GM21723 (cell line): ENCODE results near the gene PHYKPL.

Experiments
- ATAC-seq: cut with Tn5 transposase; IDR thresholded peaks from one replicate; pipeline ENCODE4 v1.9.1; 2021; ENCODE audit warnings: mild to moderate bottlenecking, moderate library complexity; ENCODE audit not compliant: unreplicated experiment

Gene PHYKPL

DNA sequence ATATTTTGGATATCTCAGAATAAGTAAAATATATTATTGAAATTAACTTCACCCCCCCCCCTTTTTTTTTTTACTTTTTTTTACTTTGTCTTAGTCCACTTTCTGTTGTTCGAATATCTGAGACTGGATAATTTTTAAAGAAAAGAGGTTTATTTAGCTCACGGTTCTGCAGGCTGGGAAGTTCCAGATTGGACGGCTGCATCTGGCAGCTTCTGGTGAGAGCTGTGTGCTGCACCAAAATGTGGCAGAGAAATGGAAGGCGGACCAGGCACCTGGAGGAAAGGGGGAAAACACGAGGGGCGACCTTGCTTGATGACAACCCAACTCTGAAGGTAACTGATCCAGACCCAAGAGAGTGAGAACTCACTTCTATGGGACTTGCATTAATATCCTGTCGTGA is 39.8 kb downstream of the PHYKPL start:
- ATAC-seq, result no peak

DNA sequence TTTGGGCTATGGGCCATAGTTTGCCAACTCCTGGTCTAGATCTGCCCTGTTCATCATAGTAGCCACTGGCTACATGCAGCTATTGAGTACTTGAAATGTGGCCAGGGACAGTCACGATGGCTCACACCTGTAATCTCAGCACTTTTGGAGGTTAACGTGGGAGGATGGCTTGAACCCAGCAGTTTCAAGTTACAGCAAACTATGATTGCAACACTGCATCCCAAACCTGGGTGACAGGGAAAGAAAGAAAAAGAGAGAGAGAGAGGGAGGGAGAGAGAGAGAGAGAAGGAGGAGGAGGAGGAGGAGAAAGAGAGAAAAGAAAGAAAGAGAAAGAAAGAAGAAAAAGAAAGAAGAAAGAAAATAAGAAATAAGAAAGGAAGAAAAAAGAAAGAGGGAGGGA is 40.4 kb downstream of the PHYKPL start:
- ATAC-seq, result no peak

DNA sequence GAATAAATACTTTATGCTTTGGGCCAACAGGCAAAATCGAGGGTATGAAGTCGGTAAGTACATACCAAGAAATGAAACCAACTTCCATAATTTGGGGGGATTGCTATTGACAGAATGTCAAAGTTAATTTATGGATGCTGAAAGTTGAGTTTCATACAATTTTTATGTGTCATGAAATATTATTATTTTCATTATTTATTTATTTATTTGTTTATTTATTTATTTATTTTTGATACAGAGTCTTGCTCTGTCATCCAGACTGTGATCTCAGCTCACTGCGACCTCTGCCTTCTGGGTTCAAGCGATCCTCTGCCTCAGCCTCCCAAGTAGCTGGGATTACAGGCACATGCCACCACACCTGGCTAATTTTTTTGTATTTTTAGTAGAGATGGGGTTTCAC is 40.9 kb downstream of the PHYKPL start:
- ATAC-seq, result no peak

DNA sequence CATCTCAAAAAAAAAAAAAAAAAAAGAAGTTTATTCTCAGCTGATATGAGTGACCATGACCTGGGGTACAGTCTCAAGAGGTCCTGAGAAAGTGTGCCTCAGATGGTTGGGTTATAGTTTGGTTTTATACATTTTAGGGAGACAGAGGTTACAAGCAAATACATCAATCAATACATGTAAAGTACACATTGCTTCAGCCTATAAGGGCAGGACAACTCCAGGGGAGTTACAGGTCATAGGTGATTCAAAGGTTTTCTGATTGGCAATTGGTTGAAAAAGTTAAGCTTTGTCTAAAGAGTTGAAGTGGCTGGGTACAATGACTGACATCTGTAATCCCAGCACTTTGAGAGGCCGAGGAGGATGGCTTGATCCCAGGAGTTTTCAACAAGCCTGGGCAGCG is 43.2 kb downstream of the PHYKPL start:
- no peak for ATAC-seq

DNA sequence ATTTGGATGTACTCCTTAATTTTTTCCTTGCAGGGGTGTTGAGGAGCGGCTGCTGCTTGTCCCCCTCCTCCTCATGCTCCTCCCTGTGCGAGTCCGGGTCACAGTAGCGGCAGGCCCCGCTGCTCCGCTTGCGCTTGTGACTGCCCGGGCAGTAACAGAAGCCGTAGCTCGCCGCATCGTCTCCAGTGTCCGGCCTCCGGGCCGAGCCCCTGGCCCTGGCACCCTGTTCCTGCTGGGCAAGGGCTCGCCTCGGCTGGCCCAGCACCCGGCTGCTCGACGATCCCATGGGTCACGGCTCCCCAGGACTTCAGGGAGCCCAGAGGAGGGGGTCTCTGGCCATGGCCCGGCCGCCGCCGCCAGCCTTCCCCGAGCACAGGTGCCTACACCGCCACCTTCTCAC is 45.6 kb downstream of the PHYKPL start, which contains the start of gene GMCL2:
TSS of gene GMCL2 (minus strand) at position 358 of the 400 bp plus-strand sequence. CDS start at position 286, 72 bp downstream.
- no peak for ATAC-seq

DNA sequence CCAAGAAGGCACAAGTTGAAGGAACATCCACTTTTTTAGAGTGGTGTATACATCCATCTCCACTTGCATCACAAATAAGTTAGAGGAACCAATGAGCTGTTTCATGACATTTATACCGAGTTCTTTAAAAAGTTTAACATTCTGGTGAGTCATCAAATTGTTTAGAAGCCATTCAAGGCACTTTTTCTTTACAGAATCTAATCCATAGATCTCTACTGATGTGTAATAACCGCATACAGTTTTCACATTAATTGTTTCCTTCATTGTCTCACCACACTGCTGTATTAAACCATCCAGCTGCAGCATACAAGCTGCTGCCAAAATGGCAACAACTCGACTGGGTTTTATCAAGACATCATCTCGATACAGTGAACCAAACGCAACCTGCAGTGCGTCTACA is 46.2 kb downstream of the PHYKPL start:
- ATAC-seq, result no peak

DNA sequence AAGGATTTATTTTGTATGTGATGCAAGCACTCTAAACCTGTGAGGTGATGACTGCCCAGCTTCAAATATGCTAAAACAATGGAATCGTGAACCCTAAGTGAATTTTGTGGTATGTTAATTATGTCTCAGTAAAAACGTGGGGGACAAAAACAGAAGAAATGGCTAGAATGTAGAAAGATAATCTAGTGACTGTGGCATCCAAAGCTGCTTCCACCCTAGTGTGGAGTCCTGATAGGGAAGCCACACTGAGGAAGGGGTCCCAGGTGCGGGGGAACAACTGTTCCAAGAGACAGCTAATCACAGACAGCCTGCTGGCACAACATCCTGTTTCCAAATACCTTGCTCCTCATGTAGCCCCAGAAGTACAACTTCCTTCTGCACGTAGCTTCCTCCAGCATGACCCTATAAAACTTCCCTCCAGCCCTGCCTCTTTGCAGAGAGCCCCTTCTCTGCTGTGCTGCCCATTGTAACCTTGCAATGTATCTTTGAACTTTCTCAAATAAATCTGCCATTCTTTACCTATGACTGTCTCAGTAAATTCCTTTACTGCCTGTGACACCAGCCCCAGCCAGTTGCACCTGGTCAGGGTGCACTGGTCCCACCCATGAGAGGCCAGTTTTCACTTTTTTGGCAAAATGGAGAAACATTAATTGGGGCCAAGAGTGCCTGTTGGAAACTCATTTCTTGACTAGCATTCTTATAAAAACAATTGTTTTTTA is 50.3 kb downstream of the PHYKPL start:
- no peak for ATAC-seq

DNA sequence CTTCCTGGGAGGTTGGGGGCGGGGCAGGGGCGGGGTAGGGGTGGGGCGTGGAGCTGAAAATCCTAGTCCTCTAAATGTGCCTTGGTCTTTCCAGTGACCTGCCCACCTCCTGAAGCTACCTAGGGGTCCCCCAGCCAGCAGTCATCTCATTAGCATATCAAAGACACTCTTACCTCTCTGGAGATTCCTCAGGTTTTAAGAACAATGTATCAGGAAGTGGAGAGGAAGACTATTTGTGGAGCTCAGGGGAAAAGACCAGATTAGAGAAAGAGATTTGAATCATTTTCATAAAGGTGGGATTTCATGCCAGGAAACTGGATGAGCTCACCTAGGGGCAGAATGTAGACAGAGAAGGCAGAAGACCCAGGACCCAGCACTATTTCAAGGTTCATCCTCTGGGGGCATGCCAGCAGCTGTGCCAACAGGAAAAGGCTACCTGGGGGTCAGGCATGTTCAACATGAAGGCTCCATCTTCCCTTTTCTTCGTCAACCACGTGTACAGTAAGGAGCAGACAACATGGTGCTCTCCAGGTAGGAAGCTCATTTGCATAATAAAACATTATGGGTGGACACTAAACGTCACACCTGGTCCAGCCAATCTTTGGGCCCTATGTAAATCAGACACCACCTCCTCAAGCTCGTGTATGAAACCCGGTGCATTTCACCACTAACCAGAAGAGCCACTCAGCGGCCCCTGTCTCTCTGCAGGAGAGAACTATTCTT is 52.3 kb downstream of the PHYKPL start:
- ATAC-seq, result no peak

DNA sequence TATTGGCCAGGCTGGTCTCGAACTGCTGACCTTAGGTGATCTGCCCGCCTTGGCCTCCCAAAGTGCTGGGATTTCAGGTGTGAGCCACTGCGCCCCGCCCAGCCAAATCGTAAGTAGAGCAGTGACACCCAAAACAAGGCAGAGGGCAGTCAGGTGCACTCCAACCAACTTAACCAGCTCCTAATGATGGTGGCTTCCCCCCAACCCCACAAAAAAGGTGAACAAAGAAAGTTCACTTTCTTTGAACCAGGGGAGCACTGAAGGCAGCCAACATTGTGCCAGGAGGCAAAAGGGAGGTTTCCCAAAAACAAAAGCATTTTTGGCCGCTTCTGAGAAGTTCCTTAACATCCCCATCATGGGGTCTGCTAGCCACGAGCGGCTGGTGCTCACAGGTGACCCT is 55.0 kb downstream of the PHYKPL start:
- ATAC-seq, result no peak

DNA sequence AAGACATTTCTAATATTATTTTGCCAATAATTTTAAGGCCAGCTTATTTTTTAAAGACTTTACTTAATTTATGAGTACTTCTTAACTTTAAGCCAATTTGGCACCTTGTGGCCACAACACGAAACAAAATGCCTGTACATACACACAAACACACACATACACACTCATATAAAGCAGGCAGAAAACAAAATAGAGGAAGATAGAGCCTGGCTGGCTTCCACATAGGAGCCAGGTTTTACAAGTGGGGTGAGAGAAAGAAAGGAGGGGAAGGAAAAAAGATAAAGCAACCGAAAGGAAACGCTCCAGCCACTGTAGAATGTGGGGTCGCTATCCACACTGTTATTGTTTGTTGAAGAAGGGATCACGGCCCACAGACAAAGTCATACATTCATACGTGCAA is 55.8 kb downstream of the PHYKPL start:
- no peak for ATAC-seq

DNA sequence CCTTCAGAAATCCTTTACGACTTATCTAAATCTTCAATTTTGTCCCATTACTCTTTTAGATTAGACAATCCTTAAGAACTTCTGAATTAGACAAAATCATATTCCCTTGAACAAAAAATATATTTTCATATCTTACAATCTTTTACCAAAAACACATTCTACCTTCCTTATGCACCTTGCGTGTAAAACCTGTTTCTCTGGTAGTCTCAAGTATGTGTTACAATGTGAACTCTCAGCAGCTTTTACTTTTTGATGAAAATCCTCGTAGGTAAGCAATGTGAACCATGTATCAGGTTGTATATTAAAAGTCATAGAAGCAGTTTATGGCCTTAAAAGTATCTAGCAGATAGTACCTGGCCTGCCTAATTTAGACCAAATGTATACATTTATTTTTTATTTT is 58.1 kb downstream of the PHYKPL start:
- no peak for ATAC-seq

DNA sequence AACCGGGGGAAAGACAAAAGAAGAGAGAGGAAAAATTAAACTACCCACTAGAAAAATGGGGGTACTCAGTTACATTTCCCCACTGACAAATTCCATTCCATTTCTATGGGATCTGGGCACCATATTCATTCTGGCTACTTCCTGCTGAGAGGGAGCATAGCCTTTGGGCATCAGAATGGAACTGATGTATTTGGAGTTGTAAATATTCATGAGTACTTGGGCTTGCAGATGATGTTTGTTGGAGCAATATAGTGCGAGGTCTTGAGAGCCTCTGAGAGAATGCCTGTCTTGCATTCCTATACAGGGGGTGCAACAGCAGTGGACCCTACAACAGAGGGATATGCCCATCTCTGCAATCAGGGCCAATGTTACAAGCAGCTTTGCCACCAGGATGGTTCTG is 62.1 kb downstream of the PHYKPL start:
- ATAC-seq, result no peak

DNA sequence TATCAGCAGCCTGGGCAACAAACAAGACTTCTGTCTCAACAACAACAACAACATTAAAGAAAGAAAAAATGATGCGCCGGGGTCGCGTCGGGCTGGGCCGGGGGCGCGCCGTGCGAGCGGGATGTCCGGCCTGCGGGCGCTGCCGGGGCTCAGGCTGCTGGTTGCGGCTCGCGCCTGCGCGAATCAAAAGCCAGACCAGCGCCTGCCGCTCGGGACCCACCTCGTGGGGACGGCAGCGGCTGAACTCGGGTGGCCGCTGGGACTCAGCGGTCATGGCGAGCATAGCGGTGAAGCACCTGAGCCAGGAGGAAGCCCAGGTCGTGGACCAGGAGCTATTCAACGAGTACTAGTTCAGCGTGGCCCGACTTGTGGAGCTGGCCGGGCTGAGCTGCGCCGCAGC is 67.0 kb downstream of the PHYKPL start:
- ATAC-seq, result no peak

DNA sequence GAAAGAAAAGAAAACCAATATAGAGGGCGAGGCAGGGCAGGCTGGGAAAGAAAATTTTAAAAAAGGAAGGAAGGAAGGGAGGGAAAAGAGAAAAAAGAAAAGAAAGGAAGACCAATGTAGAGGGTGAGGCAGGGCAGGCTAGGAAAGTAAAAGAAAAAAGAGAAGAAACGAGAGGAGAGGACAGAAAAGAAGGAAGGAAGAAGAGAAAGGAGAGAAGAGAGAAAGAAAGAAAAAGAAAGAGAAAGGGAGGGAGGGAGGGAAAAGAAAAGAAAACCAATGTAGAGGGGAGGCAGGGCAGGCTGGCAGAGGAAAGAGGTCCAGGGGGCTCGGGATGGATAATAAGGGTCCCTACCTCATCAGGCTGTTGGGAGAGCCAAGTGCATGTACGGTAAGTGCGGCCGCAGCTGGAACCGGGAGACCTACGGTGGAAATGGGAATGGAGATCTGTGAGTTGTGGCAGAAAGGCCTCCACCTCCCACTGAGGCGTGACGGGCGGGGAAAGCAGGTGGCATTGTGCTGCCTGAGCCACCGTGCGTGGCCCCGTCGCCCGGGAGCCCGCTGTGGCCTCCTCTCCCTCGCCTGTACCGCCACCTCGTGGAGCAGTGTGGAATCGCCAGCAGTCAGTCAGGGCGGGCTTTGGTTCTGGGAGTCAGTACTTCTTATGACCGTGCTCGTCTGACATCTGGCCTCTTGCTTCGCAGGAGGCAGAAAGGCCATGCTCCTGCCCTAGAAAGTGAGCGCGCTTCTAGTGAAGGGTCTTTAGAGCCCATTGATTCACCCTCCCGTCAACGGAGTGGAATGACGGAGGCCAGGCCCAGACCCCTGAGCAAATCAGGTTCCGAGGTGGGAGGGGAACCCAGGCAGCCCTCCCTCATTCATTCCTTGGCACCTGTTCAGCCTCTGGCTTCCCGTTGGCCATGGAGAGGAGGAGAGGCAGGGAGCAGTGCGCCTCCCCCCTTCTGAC is 68.5 kb downstream of the PHYKPL start:
- ATAC-seq, result peak; percentile 93

DNA sequence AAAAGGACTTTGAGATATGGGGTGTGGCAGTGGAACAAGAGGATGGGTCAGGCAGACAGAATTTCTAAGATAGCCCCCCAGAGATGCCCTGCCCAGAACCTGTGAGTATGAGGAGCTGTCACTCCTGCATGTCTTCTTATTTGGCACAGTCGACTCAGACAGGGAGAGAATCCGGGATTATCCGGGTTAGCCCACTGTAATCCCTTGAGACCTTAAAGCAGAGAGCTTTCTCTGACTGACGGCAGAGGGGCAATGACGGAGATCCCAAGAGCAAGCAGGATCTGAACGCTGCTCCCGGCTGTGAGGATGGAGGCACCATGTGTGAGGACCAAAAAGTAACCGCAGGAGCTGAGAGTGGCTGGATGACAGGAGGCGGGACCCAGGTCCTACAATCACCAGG is 70.1 kb downstream of the PHYKPL start:
- no peak for ATAC-seq

DNA sequence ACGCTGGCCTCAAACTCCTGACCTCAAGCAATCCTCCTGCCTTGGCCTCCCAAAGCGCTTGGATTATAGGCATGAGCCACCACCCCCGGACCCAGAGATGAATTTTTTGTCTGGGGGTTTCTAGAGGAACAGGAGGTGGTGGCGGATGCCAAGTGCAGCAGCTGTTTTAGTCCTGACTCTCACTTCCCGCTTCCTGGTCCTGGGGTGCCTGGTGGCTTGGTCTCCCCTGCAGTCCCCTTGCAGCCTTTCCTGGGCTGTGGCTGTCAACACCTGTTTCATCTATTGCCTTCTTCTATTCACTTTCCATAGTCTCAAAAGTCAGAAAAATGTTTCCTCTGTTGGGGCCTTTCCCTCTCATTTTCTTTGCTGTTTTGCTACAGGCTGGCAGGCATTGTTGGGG is 72.4 kb downstream of the PHYKPL start:
- no peak for ATAC-seq
